Transverse colon (tissue), 4 donors: ENCODE data around the gene SLC45A2.

ENCODE experiments used
- EP300 ChIP-seq: sonication (generic); formaldehyde crosslinking; IDR thresholded peaks from one replicate; pipeline ENCODE4 v1.6.1; 2017; ENCODE audit warnings: antibody characterized with exemption, low read depth
- POLR2A ChIP-seq: fragments of 450-650 bp; IDR thresholded peaks from one replicate; pipeline ENCODE4 v1.6.1; 2016; ENCODE audit warnings: antibody characterized with exemption, mild to moderate bottlenecking, moderate library complexity
- POLR2AphosphoS5 ChIP-seq, 3 donors: sonication (generic); formaldehyde crosslinking; IDR thresholded peaks; one replicate each; pipeline ENCODE4 v1.6.1; 2016; ENCODE audit warnings: antibody characterized with exemption in 3 of 3
- TF ChIP-seq, protein P1 (sequence below), 5 experiments: fragments of 200-600 bp in 3 of 5; fragments of 450-650 bp in 2 of 5; sonication (generic) in 3 of 5; IDR thresholded peaks; 1 replicate in 2 of 5; 2 replicates in 3 of 5; pipeline ENCODE4 v1.5.1; 2016 to 2017; ENCODE audit warnings: antibody characterized with exemption in 5 of 5, inconsistent platforms in 3 of 5, mild to moderate bottlenecking in 2 of 5, moderate library complexity in 1 of 5

DNA sequence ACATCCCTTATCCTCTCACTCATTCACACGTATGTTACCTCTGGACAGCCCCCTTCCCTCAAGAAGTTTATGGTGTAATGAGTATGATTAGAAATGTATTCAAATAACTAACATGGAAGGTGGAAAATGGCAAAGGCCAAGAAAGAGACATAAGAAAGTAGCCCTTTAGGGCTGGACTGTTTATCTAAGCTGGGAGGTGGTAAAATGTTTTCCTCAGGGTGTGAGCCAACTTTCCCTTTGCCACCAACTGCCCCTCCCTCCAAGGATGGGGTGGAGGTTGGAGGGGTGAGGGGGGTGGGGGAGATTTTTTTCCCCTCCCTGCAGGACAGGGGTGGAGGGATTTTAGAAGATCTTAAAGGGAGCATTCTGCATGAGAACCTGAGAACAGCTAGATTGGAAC, 8.2 kb downstream of the SLC45A2 start:
- TF ChIP-seq, protein P1, sequence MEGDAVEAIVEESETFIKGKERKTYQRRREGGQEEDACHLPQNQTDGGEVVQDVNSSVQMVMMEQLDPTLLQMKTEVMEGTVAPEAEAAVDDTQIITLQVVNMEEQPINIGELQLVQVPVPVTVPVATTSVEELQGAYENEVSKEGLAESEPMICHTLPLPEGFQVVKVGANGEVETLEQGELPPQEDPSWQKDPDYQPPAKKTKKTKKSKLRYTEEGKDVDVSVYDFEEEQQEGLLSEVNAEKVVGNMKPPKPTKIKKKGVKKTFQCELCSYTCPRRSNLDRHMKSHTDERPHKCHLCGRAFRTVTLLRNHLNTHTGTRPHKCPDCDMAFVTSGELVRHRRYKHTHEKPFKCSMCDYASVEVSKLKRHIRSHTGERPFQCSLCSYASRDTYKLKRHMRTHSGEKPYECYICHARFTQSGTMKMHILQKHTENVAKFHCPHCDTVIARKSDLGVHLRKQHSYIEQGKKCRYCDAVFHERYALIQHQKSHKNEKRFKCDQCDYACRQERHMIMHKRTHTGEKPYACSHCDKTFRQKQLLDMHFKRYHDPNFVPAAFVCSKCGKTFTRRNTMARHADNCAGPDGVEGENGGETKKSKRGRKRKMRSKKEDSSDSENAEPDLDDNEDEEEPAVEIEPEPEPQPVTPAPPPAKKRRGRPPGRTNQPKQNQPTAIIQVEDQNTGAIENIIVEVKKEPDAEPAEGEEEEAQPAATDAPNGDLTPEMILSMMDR (IDR thresholded peaks at IDR 0.05) = no peak
- TF ChIP-seq POLR2AphosphoS5 (IDR thresholded peaks at IDR 0.05) (no peak), POLR2A (no peak), EP300 (no peak)
